Stimulated activated CD8-positive, alpha-beta memory T cell treated with anti-CD3 and anti-CD28 coated beads, Interleukin-4, amount 100 ng/mL, for 4 hours (primary cell): ENCODE measurements around the gene SLC40A1.
"Not testable (repeated sequence)": the region's sequence is repeated elsewhere in the genome, so short reads cannot be mapped to it uniquely, and the experiment has no call there.

Experiments
- DNase-seq, 2 donors: peaks; one replicate each; pipeline ENCODE4 v3.0.0-alpha.2; 2020; ENCODE audit warnings: low read depth in 2 of 2, low spot score in 1 of 2

SLC40A1 gene

DNA sequence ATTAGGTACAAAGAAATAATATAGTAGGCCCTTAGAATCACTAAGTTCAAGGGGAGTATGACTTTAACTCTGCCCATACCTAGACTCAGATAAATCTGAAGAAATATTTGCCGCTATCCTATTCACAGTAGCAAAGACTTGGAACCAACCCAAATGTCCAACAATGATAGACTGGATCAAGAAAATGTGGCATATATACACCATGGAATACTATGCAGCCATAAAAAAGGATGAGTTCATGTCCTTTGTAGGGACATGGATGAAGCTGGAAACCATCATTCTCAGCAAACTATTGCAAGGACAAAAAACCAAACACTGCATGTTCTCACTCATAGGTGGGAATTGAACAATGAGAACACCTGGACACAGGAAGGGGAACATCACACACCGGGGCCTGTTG, 21.1 kb upstream of the SLC40A1 start:
- not testable (repeated sequence) for DNase-seq

DNA sequence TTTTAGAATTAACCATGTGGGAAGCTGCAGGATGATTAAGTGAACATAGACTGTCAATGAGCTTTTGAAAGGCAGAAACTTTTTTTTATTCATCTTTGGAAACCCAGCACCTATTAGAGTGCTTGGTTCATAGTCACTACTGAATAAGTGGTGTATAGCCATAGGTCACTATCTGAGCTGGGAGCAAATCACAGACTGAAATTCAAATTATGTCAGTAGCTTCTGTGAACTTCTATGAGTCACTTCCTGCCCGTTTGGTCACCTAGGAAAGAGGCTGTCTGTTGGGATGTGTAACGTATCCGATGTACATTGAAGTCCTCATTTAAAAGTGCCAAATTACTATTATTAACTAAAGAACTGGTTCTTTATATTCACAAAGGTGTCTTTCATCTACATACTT, 20.5 kb upstream of the SLC40A1 start:
- no peak for DNase-seq

DNA sequence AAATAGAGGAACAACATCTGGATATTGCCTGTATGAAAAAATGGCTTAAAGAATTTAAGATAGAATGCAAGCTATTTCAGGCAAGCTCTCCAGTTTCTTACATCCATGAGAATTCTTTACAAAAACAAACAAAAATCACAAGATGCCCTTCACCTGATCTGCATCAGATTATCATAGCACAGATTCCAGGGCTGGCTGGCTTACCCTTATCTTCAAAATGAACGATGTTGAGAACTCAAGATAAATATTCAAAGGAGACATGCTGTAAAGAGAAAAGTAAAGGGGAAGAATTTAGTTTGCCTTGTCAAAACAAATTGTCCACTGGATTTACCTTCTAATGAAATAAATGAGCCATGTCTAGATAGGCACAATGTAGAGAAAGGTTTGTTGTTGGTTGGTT, 18.7 kb upstream of the SLC40A1 start:
- DNase-seq = no peak

DNA sequence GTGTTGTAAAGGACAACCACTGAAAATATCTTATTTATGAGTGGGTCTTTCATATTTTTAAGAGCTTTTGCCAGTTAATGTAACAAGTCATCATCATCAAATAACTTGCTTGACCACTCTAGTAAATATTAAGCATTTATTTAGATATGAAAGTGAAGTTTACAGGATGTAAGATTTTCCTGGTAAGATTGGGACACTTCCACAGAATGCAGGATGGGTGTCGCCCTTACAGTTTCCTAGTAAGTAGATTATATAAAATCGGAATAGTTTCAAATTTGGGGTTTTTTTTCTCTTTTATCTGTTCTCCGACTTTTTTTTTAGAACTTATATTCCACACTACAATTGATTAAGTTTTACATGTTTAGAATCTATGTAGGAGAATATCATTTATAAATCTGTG, 14.8 kb upstream of the SLC40A1 start:
- DNase-seq = no peak

DNA sequence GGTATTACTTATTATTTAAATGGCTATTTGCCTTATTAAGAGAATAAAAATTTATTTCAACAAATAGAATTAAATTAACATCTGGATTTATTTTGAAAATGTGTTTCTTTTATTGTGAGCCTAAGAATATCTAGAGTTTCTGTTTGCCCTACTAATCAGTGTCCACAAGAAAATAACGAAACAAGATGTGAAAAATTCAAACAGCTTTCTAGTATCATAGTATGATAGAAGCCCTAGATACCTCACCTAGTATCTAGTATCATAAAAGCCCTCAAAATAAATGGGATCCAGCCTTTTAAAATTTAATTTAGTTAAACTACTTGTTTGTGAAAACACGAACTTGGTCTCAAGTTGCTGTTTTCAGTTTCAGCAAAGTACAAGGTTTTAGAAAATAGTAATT, 13.7 kb upstream of the SLC40A1 start:
- no peak for DNase-seq

DNA sequence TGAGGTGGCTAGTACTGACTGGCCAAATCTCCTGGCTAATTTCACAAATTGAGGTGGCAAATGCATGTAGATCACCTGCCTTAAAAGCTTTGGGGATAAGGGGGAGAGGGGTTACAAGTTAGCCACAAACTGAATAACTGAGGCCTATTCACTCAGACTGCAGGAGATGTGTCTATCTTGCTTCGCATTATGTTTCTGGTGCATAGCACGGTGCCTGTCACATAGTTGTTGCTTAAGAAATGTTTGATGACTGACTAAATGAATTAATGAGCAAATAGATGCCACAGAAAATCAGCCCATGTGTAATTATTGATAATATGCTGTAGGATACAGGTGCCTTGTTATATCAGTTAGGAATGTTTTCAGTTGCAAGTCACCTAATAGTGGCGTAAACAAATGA, 12.5 kb upstream of the SLC40A1 start:
- no peak for DNase-seq

DNA sequence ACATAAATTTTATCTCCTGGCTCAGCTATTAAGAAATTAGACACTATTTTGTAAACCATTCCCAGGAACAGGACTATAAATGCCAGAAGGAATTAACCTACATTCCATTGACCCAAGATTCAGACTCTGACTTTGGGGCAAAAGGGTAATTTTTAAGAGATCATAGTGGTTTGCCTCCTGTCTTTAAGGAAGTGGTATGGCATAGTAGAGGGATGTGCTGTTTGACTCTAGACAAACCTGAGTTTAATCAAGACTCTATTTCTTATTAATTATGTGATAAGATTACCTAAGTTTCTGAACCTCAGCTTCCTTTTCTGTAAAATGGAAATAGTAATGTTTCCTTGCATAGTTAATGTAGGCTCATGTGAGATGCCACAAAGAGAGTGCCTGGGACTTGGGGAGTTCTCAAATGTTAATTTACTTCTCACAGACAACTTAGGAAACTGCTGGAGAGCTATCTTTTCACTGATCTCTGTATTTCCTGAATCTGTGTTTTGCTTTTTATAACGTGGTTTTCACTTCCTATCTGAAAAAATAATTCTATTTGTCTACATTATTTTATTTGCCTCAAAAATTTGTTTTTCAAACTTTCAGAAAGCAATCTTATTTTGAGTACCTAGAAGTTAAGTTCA, 11.9 kb upstream of the SLC40A1 start:
- no peak for DNase-seq

DNA sequence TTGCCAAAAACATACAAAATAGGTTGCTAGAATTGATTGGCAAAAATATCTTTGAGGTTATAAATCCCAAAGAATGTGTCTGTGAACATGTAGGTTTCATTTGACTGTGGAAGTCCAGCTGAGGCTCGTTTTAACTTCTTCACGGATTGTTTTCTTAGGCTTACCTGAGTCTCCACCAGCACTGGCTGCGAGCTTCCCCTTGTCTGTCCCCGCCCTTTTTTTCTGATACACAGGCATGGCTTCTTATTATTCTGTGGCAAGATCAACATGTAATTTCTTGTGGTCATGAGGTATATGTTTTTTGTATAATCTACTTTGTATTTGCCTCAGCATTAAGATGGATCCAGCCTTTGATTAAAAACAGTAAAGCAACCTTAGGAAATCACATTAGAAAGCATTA, 7.2 kb upstream of the SLC40A1 start:
- DNase-seq = no peak

DNA sequence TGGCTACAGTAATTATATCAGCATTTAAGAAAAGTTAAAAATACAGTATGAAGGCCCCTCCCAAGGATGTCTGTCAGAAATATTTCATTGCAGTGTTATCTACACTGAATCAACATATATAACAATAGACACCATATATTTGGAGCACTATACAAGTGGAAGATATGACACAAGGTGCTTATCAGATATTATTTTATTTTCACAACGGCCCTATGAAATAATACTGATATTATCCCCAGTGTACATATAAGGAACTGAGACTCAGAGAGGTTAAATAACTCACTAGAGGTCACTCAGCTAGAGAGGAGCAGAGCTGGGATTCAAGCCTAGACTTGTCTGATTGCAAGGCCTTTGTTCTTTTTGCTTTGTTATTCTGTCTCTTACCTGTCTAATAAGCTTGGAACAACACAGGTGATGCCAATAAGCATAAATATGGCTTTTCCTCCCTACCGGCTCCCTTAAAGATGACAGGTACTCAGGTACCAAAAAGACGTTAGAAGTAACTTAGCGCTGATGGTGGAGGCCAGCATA, 4.7 kb upstream of the SLC40A1 start:
- no peak for DNase-seq

DNA sequence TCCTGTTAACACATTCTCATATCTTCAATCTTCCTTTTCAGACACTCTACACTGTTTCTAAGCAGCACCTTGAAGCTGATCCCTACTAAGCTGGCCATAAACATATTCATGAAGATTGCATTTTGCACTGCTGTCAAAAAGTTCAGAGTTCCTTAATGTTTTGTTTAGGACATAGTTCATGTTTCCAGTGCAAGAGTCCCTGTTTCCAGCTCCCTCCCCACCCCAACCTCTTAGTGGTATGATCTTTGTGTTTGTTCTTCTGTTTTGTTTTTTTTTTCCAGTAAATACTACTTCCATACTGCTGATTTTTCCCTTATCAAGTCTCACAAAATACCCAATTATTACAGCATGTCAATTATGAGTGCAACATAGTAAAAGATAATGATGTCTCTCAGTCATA, 4.1 kb upstream of the SLC40A1 start:
- DNase-seq = no peak

DNA sequence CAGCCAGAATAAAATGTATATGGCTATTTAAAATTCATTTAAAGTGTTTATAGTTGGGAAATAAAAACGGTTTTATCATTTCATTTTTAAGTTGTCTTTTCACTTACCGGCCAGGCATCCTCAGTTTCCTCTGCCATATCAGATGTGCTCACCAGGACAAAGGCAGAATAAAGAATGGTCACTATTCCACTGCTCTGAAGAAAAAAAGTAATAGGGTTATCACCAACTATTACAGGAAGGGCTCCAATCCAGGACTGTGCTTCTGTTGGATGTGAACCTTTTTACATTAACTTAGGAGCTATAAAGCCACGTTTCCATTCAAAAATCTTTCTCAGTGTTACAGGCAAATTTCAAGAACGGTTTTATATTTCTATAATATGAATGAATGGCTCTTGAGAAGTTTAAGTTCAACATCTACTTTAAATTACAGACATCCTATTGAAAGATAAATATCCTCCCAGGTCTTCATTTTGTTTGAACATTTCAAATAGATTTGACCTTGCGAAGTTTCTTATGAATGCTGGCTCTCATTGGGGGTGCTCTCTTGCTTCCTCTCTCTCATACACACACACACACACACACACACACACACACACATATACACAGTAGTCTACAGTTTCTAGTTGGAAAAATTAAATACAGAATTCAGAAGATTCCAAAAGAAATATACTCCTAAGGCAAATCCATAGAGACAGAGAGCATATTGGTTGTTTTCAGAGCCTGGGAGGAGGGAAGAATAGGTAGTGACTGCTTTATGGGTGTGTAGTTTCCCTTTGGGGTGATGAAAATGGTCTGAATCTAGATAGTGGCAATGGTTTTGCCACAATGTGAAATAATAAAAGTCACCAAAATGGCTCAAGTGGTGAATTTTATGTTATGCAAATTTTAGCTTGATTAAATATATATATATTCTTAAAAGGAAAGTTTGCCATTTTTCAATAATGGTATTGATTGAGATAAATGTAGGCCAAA, 2.9 kb upstream of the SLC40A1 start:
- DNase-seq = no peak

DNA sequence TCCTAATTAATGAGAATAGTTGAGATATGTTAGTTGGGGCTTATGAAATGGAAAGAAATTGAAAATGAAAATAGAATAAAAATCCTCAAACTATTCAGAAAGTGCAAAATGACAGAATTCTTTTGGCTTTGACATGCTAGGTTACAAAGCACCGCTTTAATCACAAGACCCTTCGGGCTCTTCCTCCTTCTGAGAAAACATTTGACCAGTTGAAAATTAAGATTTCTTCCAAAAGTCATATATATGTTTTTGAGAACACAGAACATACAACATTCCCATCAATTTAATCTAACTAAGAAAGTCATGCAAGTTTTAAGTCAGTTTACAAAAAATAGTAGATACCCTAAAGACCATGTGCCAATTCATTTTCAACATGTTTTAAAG, 2.2 kb upstream of the SLC40A1 start:
- DNase-seq = no peak

DNA sequence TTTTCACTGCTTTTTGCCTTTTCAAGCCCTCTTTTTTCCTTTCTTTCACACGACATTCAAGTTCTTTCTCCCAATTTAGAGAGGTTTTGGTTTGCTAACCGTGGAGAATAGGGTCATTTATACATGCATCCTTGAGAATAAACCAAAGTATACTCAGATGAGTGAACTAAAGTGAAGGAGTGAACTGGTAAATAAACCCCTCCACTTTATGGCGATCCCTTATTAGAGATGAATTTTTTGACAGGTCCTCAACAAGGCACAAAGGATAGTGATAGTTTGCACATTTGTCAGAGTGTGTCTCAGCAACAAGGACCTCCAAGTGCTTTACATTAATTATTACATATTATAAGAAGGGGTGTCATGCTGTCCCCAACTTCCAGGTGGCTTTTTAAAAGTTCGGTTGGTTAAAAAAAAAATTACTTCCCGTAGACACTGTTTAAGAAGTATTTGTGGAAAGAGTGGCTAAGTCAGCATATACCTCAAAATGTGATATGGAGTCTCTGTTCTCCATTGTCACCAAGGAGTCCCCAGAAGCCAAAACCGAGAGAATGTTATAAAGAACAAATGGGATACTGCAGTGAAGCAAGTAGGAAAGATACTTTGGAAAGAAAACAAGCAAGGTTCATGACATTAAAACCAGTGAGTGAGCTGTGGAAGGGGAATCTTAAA, 1.7 kb upstream of the SLC40A1 start:
- no peak for DNase-seq

DNA sequence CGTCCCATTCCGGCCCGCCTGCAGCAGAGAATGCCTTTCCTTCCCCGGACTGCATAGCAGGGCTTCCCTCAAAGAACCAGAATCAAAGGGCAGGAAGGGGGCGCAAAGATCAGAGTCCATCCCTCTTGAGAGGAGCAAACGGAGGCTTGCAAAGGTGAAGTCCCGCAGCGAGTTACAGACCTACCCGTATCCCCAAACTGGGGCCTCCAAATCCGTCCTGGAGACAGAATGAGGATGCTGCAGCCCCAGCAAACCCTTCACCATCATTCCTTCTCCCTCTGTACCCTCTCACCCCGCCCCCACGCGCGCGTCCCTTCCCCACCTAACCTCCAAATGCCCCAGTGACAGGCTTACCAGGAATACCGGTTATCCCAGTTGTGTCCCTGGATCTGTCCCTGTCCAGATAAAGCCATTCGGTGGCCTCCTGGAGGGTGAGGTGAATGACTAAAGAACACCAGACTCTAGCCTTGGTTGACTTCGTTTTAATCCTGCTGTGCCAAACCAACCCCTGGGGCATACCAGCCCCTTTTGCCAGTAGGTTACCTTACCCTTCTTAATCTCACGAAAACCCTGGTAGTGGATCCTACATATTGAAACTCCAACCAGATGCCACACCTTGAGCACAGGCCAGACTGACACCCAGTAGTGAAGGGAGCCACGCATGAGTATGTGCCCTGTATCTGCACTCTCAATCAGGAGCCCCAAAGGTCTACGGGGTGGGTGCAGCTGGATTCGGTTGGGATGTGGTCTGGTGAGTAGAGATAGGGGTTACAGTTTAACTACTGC, 961 bp upstream of the SLC40A1 start:
- DNase-seq = no peak

DNA sequence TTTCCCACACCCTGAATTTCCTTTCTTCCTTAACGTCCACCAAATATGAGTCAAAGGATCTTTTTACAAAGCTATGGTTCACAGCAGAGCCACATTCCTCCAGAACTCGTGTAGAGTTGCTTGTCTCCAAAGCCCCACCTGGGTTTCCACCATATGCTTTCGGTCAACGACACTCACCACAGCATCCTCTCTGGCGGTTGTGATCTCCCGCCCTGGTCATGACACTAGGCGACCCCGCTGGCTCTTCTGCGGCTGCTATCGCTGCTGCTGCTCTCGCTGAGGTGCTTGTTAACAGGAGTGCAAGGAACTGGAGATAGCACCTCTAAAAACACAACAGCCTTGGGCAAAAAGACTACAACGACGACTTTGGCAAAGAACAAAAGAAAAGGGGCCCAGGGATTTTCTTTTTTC, 340 bp downstream of the SLC40A1 start:
- no peak for DNase-seq

DNA sequence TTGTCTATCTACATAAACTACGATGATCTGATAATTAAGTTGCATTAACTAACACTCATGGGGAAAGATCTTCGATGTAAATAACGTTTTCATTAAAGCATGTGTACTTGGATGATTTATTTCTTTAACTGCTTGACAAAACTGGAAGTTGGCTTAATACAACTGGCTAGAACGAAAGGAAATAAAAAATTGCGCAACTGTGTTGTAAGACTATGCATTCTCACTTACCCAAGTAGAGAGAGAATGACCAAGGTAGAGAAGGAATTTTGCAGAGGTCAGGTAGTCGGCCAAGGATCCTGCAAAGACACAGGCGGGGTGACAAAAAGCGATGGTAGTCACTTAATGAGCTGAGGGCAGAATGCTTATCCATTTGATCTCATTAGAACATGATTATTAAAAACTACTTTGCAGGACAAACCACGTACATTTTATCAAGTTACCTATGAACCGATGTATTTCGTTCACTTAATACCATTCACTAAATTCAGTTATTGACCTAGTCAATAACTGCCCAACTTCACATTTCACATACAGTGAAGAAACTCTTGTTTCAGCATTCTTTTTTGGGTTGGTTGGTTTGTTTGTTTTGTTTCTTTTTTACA, 900 bp downstream of the SLC40A1 start:
- no peak for DNase-seq

DNA sequence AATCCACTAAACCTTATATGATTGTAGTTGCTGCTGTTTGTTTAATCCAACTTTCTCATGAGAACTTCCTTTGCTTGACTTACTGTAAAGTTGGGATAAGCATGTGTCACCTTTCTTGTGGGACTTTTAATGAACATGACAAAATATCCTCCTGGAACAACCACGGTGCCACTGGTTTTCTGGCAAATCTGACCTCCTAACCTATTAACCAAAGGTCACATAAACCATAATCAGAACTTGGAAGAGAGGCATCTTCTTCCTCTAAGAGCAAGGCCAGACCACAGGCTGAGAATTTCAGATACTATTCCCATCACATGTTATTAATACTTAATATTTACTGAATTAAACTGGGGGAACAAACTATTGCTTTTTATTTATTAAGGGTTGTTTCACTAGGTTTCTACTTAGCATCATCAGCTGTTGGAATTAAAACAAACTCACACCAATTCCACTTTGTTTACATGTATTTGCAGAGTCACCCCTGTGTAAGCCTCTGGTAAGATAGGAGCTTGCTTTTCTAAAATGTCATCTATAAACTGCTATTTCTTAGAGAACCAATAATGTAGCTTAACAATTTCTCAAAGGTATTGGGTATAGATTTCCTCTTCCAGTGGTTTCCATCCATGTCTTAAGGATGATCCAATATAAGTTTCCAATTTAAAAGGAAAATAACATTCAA, 2.2 kb downstream of the SLC40A1 start:
- DNase-seq = no peak

DNA sequence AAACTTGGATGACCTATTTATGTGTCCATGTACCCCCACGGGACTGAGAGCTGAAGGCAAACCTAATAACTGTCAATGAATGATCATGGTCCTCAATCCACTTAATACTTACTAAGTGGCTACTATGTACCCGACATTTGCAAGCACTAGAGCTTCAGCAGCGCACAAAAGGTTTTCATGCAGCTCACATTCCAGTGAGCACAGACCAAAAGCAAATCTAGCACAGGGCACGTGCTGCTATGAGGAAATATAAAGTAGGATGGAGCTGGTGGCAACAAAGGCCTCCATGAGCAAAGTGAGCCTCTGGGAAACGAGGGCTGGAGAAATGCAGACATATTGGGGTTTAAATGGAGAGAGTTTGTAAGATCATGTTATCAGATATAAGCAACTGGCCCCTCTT, 3.5 kb downstream of the SLC40A1 start:
- no peak for DNase-seq

DNA sequence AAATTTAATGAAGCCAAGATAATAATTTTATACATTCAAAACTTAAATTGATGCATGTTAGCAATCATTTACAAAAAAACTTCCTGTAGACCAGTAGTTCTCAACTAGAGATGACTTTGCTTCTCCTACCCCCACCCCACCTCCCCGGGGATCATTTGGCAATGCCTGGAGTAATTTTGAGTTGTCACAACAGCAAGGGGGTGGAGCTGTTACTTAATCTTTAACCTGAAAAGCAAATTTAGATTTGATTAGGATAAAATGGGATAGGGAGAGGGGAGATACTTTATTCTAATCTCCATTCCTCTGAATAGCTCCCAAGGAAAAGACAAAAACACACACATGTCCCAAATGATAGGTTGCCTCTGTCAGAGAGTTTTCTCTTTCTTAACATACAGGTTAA, 4.2 kb downstream of the SLC40A1 start:
- no peak for DNase-seq

DNA sequence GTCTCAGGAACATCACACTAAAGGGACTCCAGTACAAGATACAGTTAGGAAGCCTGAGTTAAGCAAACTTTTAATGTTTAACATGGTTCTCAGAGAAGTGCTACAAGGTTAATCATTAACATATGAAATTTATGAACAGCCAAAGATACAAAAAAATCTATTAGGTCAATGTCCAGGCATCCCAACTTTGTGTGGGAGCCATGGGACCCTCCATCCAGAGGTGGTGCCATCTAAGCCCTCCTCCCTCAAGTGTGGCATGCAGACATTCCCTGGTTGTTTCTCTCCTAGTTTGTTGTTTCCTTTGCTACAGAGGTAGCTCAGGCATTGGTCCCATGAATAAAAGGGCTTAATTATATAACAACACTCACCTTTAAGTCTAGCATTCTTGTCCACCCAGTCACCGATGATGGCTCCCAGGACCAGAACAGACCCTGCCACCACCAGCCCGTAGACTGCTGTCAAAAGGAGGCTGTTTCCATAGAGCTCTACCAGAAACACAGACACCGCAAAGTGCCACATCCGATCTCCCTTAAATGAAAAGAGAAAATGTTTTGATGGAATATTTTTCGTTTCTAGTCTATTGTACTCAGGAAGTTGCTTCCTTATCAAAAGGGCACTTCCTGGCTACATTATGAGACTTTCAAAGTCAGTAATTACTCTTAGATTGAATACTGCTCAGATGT, 5.7 kb downstream of the SLC40A1 start:
- no peak for DNase-seq
